Breast epithelium (tissue), 4 donors: ENCODE results near the gene EPB41L2. TPM values are rescaled to one million over a fixed set of nuclear protein-coding genes. Genes with fewer than 3 reads are reported as not detected.

Experiments used
- DNase-seq, 2 donors: peaks; one replicate each; pipeline ENCODE4 v3.0.0-alpha.2; 2019; ENCODE audit warnings: low spot score in 2 of 2
- H3K27ac ChIP-seq, 2 donors: fragments of 200-600 bp; sonication (generic) in 1 of 2; one replicate each; pipeline ENCODE4 v1.5.1; 2016 to 2019; ENCODE audit warnings: mild to moderate bottlenecking in 1 of 2
- H3K27me3 ChIP-seq, 2 donors: fragments of 200-600 bp; sonication (generic) in 1 of 2; one replicate each; pipeline versions ENCODE4 v1.5.1 to v1.6.0; 2017 to 2019; ENCODE audit warnings: control low read depth in 1 of 2, mild to moderate bottlenecking in 1 of 2
- H3K36me3 ChIP-seq: fragments of 200-600 bp; one replicate; pipeline ENCODE4 v1.5.1; 2019
- H3K4me1 ChIP-seq, 2 donors: fragments of 200-600 bp; sonication (generic); one replicate each; pipeline ENCODE4 v1.5.1; 2016 to 2019; ENCODE audit warnings: control low read depth in 1 of 2
- H3K4me3 ChIP-seq, 3 donors: fragments of 200-600 bp; sonication (generic); 1 replicate in 2 of 3; 2 replicates in 1 of 3; pipeline ENCODE4 v1.5.1; 2016 to 2019; ENCODE audit warnings: mild to moderate bottlenecking in 3 of 3, moderate library complexity in 2 of 3
- H3K9me3 ChIP-seq, 2 donors: fragments of 200-600 bp; sonication (generic) in 1 of 2; one replicate each; pipeline ENCODE4 v1.5.1; 2016 to 2019; ENCODE audit warnings: control low read depth in 1 of 2
- POLR2A ChIP-seq: fragments of 450-650 bp; IDR thresholded peaks from one replicate; pipeline ENCODE4 v1.6.1; 2016; ENCODE audit warnings: antibody characterized with exemption, mild to moderate bottlenecking, moderate library complexity
- POLR2AphosphoS5 ChIP-seq, 3 donors: sonication (generic); formaldehyde crosslinking; IDR thresholded peaks; one replicate each; pipeline ENCODE4 v1.6.1; 2017; ENCODE audit warnings: antibody characterized with exemption in 3 of 3
- intact Hi-C: fragments of 100-400 bp; cut with DNase I; formaldehyde crosslinking; loops from one replicate; pipeline ENCODE4 v1.15.1; 2023; ENCODE audit warnings: low total_unique reads
- total RNA-seq, 3 donors: library from RNA; depleted of rRNA; stranded (reverse); fragments of >200 nt; gene quantifications; one replicate each; pipeline ENCODE4 v1.1.0, GENCODE V29; 2016
- TF ChIP-seq, protein P1 (sequence below), 3 donors: fragments of 450-650 bp; IDR thresholded peaks; one replicate each; pipeline ENCODE4 v1.5.1; 2016 to 2017; ENCODE audit warnings: antibody characterized with exemption in 3 of 3, mild to moderate bottlenecking in 3 of 3, moderate library complexity in 3 of 3

The EPB41L2 gene
- total RNA-seq, 3 donors from 2014 or later, result 72.7 to 110 (median 101) TPM

DNA sequence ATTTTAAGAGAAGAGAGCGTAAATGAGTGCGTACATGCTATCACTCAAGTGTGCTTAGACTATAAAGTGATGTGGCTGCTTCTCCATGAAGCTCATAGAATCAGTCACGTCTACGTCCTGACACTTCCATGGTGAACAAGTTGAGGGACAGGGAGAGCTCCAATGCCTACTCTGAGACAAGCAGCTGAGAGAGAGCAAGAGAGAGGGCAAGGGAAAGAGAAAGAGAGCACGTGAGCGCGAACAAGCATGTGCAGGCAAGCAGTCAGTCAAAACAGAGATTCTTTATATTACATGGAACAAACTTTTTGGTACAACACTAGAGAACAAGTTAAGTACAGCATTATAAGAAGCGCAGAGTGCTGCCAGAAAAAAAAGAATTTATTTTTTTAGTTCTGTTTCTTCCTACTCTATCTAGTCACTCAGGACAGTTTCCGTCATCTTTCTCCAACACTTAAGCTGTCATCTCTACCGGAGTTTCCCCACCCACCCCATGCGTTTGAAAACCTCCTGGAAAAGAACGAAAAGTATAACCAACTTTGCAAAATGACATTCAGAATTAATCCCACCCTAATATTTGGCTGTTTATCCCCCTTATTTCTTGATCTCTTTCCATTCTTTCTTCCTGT is 61.8 kb downstream of the EPB41L2 start:
- H3K4me3 ChIP-seq, result peak overlapping the region; percentile 10 to 52 (median 33)
- H3K9me3 ChIP-seq, result no peaks in the 10 kb centered on the region
- H3K27ac ChIP-seq, result peak overlapping the region; percentile 19 to 30
- intact Hi-C loops, result no loop called here
- no peak for TF ChIP-seq POLR2A
- no peak for TF ChIP-seq POLR2AphosphoS5 (IDR thresholded peaks at IDR 0.05)
- TF ChIP-seq, protein P1, sequence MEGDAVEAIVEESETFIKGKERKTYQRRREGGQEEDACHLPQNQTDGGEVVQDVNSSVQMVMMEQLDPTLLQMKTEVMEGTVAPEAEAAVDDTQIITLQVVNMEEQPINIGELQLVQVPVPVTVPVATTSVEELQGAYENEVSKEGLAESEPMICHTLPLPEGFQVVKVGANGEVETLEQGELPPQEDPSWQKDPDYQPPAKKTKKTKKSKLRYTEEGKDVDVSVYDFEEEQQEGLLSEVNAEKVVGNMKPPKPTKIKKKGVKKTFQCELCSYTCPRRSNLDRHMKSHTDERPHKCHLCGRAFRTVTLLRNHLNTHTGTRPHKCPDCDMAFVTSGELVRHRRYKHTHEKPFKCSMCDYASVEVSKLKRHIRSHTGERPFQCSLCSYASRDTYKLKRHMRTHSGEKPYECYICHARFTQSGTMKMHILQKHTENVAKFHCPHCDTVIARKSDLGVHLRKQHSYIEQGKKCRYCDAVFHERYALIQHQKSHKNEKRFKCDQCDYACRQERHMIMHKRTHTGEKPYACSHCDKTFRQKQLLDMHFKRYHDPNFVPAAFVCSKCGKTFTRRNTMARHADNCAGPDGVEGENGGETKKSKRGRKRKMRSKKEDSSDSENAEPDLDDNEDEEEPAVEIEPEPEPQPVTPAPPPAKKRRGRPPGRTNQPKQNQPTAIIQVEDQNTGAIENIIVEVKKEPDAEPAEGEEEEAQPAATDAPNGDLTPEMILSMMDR (IDR thresholded peaks at IDR 0.05), result no peak
- peaks cover 0 to 4% of the 10 kb centered on the region in 2 donors for H3K4me1 ChIP-seq
- H3K27me3 ChIP-seq, result no peaks in the 10 kb centered on the region
- no peaks in the 10 kb centered on the region for H3K36me3 ChIP-seq
- DNase-seq, result no peak

DNA sequence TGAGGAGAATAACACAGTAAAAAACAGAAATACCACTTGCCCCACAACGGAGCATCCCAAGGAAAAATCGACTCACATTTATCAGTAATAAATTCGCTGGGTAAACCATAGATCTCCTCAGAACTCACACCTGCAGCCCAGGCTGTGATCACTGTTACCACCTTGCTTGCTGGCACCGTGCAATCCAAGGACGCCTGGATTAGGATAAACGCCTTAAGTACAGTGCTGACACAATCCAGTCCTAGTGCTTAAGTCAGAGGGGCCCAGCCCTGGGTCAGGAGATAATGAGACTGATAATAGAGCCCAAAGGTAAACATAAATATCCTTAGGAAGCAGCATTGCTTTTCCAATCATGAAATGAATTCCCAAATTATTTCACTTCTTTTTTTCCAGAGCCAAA is 62.5 kb downstream of the EPB41L2 start:
- DNase-seq, result no peak
- no peak overlapping the region for H3K27ac ChIP-seq
- TF ChIP-seq POLR2AphosphoS5 (IDR thresholded peaks at IDR 0.05) (no peak), POLR2A (no peak)
- TF ChIP-seq, protein P1 (IDR thresholded peaks at IDR 0.05), result no peak
- H3K4me1 ChIP-seq, result peaks cover 0 to 4% of the 10 kb centered on the region in 2 donors
- H3K9me3 ChIP-seq, result no peaks in the 10 kb centered on the region
- H3K27me3 ChIP-seq, result no peaks in the 10 kb centered on the region
- no peak overlapping the region for H3K4me3 ChIP-seq
- intact Hi-C loops, result no loop called here
- no peaks in the 10 kb centered on the region for H3K36me3 ChIP-seq

DNA sequence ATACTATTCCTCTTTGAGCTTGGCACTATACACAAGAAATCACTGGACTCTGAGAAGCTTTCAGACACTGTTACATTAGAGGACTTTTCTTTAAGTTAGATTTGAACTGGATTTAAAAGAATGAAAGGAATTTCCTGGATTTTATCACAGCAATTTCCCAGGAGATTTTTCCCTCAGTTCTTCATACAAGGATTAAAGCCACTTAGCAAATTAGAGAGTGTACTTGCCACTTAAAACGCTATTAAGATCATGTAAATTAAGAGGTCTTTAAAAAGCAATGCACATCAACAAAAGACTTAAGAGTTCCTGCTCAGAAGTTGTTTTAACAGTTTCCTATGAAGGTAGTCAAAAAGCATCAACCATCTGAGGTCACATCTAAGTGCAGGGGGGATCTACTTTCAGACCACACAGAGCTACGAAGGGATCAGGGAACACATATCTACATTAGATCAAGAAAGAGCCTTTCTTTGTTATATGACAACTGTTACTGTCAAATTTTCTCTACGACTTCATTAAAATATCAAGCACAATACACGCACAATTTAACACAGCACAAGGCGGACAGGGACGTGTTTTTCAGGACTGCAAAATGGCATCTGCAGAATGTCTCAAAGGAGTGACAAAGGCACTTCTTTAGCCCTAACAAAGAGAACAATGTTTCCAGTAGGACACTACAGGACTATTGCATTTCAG is 65.8 kb downstream of the EPB41L2 start:
- H3K4me1 ChIP-seq, result peaks cover 0 to 4% of the 10 kb centered on the region in 2 donors
- TF ChIP-seq POLR2A (no peak), POLR2AphosphoS5 (IDR thresholded peaks at IDR 0.05) (no peak)
- TF ChIP-seq, protein P1 (IDR thresholded peaks at IDR 0.05), result no peak
- no peaks in the 10 kb centered on the region for H3K27me3 ChIP-seq
- no peaks in the 10 kb centered on the region for H3K9me3 ChIP-seq
- no peaks in the 10 kb centered on the region for H3K36me3 ChIP-seq
- H3K4me3 ChIP-seq, result no peak overlapping the region
- no peak for DNase-seq
- intact Hi-C loops, result no loop called here
- no peak overlapping the region for H3K27ac ChIP-seq

DNA sequence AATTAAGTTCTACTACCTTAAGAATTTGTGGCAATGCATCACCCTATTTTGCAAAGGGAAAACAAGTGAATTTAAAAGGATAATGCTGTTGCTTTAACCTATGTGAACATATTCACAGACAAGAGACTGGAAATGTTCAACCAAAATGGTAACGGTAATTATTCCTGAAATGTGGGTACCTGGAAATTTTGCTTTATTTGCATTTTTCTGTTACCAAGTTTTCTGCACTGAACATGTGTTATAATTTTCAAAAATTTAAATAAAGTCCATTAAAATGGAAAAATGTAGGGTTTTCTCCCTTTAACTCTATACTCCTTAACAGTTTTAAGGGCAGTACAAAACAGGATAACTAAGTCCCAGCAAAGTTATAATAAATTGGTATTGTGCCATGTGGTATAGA is 66.4 kb downstream of the EPB41L2 start:
- DNase-seq, result no peak
- Histone ChIP-seq H3K9me3 (no peaks in the 10 kb centered on the region), H3K27ac (no peak overlapping the region), H3K4me1 (peaks cover 0 to 4% of the 10 kb centered on the region in 2 donors), H3K27me3 (no peaks in the 10 kb centered on the region), H3K4me3 (no peak overlapping the region), H3K36me3 (no peaks in the 10 kb centered on the region)
- intact Hi-C loops, result no loop called here
- TF ChIP-seq, protein P1 (IDR thresholded peaks at IDR 0.05), result no peak
- TF ChIP-seq POLR2A (no peak), POLR2AphosphoS5 (IDR thresholded peaks at IDR 0.05) (no peak)

DNA sequence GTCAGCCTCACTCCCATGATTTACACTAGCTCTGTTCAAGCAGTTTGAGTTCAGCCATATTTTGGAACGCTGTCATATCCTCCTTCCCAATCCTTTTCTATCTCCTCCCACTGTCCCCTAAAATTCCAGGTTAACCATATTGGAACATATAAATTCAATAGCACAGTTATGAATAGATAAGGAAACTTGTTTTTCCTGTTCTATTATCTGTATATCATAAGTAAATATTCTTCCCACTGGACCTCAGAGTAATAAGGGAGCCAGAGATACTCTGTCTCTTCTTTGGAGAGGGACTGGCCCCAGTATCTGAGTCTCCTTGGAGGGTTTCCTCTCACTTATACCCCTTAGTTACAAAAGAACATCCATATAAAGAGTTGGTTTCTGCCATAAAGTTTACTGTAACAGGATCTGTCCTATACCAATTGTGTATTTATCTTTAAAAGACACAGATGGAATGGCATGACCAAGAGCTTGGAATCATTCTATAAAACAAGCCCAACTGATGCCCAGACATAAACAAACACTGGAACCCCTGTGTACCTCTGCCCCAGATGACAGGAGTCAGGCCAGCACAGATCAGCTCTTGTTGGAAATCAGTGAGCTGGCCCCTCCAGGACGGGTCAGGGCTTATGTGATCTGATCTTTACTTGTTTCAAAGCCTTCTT is 67.1 kb downstream of the EPB41L2 start:
- TF ChIP-seq POLR2AphosphoS5 (IDR thresholded peaks at IDR 0.05) (no peak), POLR2A (no peak)
- TF ChIP-seq, protein P1 (IDR thresholded peaks at IDR 0.05), result no peak
- no peaks in the 10 kb centered on the region for H3K36me3 ChIP-seq
- intact Hi-C loops, result no loop called here
- H3K27ac ChIP-seq, result no peak overlapping the region
- H3K27me3 ChIP-seq, result no peaks in the 10 kb centered on the region
- H3K4me1 ChIP-seq, result peaks cover 0 to 4% of the 10 kb centered on the region in 2 donors
- no peaks in the 10 kb centered on the region for H3K9me3 ChIP-seq
- DNase-seq, result no peak
- no peak overlapping the region for H3K4me3 ChIP-seq
